ENCODE measurements around the gene GSN.
"Not testable (repeated sequence)": the region's sequence is repeated elsewhere in the genome, so short reads cannot be mapped to it uniquely, and the experiment has no call there.

GSN gene

DNA sequence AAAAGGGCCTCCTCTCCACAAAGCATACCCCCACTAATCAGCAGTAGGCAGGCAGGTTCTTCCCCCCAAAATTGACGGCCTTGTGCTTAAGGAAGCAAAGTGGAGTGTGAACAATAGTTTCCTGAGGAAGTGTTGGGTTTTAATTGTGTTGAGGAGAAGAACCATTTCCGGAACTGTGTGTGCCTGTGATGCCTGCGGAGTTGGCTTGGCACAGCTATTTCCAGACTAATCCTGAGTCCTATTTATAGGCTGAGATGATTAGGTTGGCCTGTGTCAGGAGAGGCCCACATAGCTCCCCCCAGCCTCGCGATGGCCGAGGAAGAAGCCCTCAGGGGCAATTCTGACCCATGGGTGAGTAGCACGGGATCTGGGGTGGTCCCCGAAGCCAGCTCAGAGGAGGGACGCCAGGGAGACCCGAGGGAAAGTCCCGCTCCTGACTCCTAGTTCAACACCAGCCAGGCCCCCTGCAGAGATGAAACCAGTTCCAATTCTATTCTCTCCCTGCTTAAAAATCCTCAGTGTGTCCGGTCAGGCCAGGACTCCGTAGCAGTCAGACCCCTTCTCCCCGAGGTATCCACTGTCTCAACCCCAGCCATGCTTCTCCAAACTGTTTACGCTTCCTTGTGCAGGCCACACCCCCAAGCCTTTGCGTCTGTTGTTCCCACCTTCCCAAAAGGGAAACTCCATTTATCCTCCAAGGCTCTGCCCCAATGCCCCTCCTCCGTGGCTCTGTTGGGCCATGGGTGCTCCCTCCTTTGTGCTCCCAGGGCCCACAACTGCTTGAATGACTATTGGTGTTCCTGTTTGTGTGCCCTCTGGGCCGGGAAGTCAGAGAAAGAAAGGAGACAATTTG is 18.1 kb downstream of the GSN start:
- TF ChIP-seq, protein P1, sequence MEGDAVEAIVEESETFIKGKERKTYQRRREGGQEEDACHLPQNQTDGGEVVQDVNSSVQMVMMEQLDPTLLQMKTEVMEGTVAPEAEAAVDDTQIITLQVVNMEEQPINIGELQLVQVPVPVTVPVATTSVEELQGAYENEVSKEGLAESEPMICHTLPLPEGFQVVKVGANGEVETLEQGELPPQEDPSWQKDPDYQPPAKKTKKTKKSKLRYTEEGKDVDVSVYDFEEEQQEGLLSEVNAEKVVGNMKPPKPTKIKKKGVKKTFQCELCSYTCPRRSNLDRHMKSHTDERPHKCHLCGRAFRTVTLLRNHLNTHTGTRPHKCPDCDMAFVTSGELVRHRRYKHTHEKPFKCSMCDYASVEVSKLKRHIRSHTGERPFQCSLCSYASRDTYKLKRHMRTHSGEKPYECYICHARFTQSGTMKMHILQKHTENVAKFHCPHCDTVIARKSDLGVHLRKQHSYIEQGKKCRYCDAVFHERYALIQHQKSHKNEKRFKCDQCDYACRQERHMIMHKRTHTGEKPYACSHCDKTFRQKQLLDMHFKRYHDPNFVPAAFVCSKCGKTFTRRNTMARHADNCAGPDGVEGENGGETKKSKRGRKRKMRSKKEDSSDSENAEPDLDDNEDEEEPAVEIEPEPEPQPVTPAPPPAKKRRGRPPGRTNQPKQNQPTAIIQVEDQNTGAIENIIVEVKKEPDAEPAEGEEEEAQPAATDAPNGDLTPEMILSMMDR (IDR thresholded peaks at IDR 0.05; ENCODE audit: extremely low read depth, missing control alignments), result no peak
- no peak for DNase-seq (ENCODE audit: low spot score)

DNA sequence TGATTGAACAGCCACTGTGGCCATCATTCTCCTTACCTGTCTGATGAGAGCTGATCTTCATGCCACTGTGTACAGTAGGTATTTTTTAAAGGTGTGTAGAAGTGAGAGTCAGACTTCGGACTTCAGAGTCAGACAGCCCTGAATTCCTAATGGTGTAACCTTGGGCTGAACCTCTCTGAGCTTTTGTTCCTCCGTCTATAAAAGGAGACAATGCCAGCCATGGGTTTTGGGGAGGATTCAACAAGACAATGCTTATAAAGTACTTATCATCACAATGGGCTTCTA is 18.7 kb downstream of the GSN start:
- DNase-seq (ENCODE audit: low spot score), result no peak
- TF ChIP-seq, protein P1 (IDR thresholded peaks at IDR 0.05; ENCODE audit: extremely low read depth, missing control alignments), result no peak

DNA sequence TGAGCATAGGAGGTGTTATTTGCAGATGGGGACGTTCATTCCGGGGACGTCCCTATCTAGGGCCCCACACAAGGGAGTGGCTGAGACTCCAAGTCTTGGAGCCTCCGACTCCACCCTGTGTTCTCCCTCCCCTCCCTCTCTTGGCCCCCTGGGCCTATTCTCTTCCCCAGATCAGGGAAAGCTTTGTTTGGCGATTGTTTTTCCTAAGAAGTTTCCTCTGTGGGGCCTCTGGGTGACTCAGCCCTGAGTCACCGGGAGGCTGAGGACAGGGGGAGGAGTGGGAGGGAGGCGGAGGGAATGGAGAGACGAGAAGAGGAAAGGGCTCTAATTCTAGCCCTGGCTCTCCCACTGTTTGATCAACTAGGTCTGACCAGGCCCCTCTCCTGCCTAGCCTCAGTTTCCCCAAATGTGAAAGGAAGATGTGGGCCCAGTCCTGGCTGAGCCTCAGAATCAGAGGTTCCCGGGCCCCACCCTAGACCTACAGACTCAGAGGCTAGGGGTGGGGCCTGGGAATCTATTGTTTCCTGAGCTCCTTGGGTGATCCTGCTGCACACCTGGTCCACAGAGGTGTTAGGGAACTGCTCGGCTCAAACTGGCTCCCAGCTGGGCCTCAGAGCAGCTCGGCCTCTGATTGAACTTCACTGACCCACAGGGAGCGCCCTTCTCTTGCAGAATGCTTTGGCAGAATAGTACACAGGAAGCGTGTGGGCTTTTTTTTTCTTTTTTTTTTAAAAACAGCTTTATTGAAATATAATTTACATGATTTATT is 19.2 kb downstream of the GSN start:
- DNase-seq (ENCODE audit: low spot score), result no peak
- TF ChIP-seq, protein P1 (IDR thresholded peaks at IDR 0.05; ENCODE audit: extremely low read depth, missing control alignments), result no peak

DNA sequence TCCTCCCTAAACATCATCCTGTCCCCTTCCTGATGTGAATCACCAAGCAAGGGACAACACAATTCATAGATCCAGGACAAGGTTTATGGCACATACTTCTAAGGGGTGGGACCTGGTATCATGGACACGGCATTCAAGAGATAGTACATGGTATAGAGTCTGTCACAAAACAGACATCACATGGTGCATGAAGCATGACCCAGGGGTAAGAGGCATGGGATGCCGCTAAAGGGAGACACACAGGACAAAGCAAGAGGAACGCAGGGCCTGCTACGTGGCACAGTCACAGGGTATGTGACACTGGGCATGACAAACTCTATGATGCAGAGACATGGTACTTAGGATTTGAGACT is 20.7 kb downstream of the GSN start:
- TF ChIP-seq, protein P1 (IDR thresholded peaks at IDR 0.05; ENCODE audit: extremely low read depth, missing control alignments), result no peak
- DNase-seq (ENCODE audit: low spot score), result no peak

DNA sequence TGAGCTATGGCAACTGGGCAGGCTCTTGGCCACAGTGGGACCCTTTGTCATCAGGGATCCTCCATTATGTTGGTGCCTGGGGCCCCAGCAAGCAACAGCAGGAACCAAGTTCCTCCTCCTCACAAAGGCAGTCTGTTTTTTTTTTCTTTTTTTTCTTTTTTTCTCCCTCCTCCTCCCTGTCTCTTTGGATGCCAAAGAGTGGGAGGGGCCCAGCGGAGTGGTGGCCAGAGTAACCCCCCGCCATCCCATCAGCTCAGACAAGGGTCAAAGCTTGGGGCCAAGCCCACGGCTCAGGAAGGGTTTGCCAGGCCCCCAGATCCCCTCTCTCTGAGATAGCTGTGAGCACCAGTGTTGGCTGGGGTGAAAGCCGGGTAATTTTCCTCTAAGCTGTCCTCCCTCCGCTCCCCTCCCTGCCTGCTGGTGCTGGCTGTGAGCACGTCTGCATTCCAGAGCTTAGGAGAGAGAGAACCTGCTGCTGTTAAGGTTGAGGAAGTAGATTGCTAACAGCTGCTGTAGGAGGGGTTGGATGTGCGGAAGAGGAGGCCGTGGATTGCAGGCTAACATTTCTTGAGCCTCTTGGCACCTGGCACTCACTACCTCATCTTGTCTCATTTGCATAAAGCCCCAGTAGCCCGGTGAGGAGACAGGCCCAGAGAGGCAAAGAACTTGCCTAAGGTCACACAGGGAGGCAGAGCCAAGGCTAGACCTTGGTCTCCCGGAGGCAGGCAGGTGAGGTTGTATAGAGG is 21.2 kb downstream of the GSN start:
- TF ChIP-seq, protein P1 (IDR thresholded peaks at IDR 0.05; ENCODE audit: extremely low read depth, missing control alignments), result no peak
- no peak for DNase-seq (ENCODE audit: low spot score)

DNA sequence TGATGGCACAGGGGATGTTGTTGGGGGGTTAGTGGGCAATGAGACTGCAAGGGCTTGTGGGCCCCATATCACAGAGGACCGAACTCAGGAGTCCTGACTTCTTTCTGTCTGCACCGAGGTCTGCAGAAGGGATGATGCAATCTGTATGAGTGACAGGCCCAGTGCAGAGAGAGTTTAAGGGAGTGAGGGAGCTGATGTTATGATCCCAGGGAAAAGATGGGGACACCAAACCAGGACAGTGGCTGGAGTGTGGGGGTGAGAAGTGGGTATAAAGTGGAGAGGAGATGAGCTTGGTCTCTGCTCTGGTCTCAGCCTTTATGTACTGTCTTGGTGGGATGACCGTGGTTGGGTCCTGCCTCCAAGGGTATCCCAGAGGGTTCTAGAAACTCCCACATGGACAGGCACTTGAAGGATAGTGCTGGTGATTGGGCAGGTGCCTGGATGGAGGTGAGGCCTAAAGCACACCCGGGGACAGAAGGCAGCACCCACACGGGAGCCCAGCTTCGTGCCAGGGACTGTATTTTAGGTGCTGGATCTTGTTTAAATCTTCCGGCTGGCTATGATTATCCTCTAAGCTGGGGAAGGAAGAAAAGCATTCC is 21.9 kb downstream of the GSN start:
- TF ChIP-seq, protein P1 (IDR thresholded peaks at IDR 0.05; ENCODE audit: extremely low read depth, missing control alignments), result no peak
- DNase-seq (ENCODE audit: low spot score), result no peak

DNA sequence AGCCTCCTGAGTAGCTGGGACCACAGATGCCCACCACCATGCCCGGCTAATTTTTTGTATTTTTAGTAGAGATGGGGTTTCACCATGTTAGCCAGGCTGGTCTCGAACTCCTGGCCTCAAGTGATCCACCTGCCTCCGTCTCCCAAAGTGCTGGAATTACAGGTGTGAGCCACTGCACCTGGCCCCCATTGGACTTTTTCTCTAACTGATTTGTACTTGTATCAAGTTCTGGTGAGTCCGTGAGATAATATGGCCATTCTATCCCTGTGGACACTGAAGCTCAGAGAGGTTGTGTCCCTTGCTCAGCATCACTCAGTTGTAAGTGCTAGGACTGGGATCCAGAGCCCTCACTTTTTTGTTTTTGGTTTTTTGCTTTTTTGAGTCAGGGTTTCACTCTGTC is 23.6 kb downstream of the GSN start:
- not testable (repeated sequence) for DNase-seq (ENCODE audit: low spot score)
